Activated naive CD4-positive, alpha-beta T cell treated with anti-CD3 and anti-CD28 coated beads, Interleukin-2, amount 10 ng/mL, durations not matched to agents 7 days and 5 days (primary cell): ENCODE measurements around the gene SLK.
A peak's percentile ranks its signal among the peaks of the same experiment; 100 is the strongest.

Source experiments
- CTCF ChIA-PET: fragments of 350-600 bp; sonication (Branson Sonifier 250); formaldehyde crosslinking; loops from one replicate; lab custom pipeline; 2021; ENCODE audit warnings: antibody characterized with exemption; lab: Charles Lee
- DNase-seq: peaks from one replicate; pipeline ENCODE4 v3.0.0-alpha.2; 2020
- H3K27ac Mint-ChIP-seq: one replicate; pipeline ENCODE4 v1.8.0; 2021; ENCODE audit warnings: mild to moderate bottlenecking, moderate library complexity, mixed read lengths
- H3K27me3 Mint-ChIP-seq: one replicate; pipeline ENCODE4 v1.8.0; 2021; ENCODE audit warnings: mild to moderate bottlenecking, mixed read lengths
- H3K36me3 Mint-ChIP-seq: one replicate; pipeline ENCODE4 v1.8.0; 2021; ENCODE audit warnings: mixed read lengths
- H3K4me1 Mint-ChIP-seq: one replicate; pipeline ENCODE4 v1.8.0; 2021; ENCODE audit warnings: mixed read lengths
- H3K4me3 Mint-ChIP-seq: one replicate; pipeline ENCODE4 v1.8.0; 2021; ENCODE audit warnings: mild to moderate bottlenecking, moderate library complexity, mixed read lengths
- H3K9me3 Mint-ChIP-seq: one replicate; pipeline ENCODE4 v1.8.0; 2021; ENCODE audit warnings: mixed read lengths

Gene SLK

DNA sequence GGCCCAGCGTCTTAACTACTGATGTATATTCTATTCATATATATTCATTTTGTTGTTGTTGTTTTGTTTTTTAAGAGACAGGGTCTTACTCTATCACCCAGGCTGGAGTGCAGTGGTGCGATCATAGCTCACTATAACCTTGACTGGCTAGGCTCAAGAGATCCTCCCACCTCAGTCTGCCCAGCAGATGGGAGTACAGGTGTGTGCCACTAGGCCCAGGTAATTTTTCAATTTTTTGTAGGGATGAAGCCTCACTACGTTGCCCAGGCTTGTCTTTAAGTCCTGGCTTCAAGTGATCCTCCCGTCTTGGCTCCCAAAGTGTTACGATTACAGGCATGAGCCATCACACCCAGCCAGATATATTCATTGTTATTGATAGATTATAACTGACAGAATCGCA, 36.1 kb upstream of the SLK start:
- CTCF ChIA-PET, result interaction anchor here (0.8 kb wide), 1 partner anchor 46 kb away, joined by 3 read pairs; no protein-coding TSS in a partner anchor
- H3K27me3 Mint-ChIP-seq, result peaks cover 15% of the 10 kb centered on the region
- H3K9me3 Mint-ChIP-seq, result no peaks in the 10 kb centered on the region
- no peaks in the 10 kb centered on the region for H3K36me3 Mint-ChIP-seq
- no peak overlapping the region for H3K27ac Mint-ChIP-seq
- H3K4me3 Mint-ChIP-seq, result no peak overlapping the region
- no peak for DNase-seq
- no peaks in the 10 kb centered on the region for H3K4me1 Mint-ChIP-seq

DNA sequence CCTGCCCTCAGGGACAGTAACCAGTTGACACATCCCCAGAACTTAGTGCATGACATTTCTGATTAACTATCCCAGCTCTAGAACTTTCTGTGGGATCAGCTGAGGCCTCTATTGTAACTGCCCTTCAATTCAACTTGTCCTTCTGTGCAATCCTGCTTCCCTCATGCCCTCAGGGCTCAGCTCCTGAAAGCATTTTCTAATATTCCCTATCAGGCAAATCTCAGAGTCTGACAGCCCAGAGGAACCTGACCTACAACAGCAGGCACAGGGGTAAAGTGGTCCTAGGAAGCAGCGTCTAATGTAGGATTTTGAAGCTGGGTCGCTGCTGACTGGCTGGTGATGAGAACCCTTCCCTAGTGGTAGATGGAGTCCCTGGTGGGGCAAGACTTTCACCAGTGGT, 35.3 kb upstream of the SLK start:
- Mint-ChIP-seq H3K27ac (no peak overlapping the region), H3K36me3 (no peaks in the 10 kb centered on the region), H3K4me3 (no peak overlapping the region), H3K4me1 (no peaks in the 10 kb centered on the region), H3K9me3 (no peaks in the 10 kb centered on the region), H3K27me3 (peaks cover 15% of the 10 kb centered on the region)
- CTCF ChIA-PET, result interaction anchor here (0.8 to 1.0 kb wide), 2 partner anchors 44 to 46 kb away, joined by 3 to 4 read pairs; no protein-coding TSS in a partner anchor
- no peak for DNase-seq

DNA sequence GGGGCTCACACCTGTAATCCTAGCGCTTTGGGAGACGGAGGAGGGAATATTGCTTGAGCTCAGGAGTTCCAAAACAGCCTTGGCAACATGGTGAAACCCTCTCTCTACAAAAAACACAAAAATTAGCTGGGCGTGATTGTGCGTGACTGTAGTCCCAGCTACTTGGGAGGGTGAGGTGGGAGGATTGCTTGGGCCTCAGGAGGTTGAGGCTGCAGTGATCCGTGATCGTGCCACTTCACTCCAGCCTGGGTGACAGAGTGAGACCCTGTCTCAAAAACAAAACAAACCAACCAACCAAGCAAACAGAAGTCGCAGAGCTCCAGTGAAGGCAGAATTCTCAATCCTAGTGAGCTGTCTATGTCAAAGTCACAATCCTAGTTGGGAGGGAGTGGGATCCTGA, 34.7 kb upstream of the SLK start:
- no peaks in the 10 kb centered on the region for H3K36me3 Mint-ChIP-seq

DNA sequence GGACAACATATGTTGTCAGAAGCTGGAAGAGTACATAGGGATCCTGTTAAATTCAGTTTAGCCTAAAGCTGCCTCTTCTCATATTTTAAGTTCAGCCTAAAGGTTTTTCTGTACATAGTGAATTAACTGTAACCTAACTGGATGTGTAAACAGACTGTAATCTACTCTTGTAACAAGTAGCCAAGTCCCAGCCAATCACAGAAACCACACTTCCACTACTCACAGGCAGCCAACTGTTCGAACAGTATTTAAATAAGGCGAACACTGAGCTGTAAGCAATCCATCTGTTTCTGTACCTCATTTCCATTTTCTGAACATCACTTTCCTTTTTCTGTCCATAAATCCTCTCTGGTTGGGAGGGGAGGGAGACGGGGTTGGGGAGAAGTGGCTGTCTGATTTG, 34.0 kb upstream of the SLK start:
- CTCF ChIA-PET, result interaction anchor here (0.8 to 0.9 kb wide), 2 partner anchors 12 to 48 kb away, joined by 3 to 4 read pairs; no protein-coding TSS in a partner anchor
- H3K36me3 Mint-ChIP-seq, result no peaks in the 10 kb centered on the region

More for the DNA sequence above, 34.7 kb upstream of the SLK start:
- Mint-ChIP-seq H3K27me3 (peaks cover 15% of the 10 kb centered on the region), H3K4me3 (no peak overlapping the region), H3K4me1 (no peaks in the 10 kb centered on the region), H3K9me3 (no peaks in the 10 kb centered on the region), H3K27ac (no peak overlapping the region)
- CTCF ChIA-PET, result interaction anchor here (0.9 to 1.0 kb wide), 2 partner anchors 12 to 44 kb away, joined by 4 read pairs; no protein-coding TSS in a partner anchor
- no peak for DNase-seq

DNA sequence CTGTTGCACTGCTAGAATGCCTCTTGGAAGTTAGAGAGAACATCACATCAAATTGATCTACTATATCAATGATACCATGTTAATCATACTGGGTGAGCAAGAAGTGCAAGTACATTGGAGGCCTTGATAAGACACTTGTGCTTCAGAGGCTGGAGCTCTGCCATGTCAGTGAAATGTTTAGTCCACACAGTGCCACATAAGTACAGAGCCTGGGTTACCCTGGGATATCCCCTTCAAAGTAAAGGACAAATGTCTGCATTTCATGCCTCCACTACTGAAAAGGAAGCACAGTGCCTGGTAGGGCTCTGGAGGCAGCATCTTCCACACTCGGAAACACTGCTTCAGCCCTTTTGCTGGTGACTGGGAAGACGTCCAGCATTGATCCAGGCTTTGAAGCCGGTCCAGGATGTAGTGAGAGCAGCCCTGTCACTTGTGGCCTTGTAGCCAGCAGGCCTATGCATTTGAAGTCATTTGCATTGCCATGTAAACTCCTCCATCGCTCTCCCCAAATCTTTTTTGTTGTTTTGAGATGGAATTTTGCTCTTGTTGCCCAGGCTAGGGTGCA, 33.3 kb upstream of the SLK start:
- no peaks in the 10 kb centered on the region for H3K36me3 Mint-ChIP-seq
- no peak for DNase-seq
- H3K27me3 Mint-ChIP-seq, result peaks cover 21% of the 10 kb centered on the region
- no peak overlapping the region for H3K4me3 Mint-ChIP-seq
- H3K27ac Mint-ChIP-seq, result peak overlapping the region; percentile 47
- H3K4me1 Mint-ChIP-seq, result no peaks in the 10 kb centered on the region
- CTCF ChIA-PET, result interaction anchor here (0.8 kb wide), 1 partner anchor 49 kb away, joined by 3 read pairs; no protein-coding TSS in a partner anchor
- H3K9me3 Mint-ChIP-seq, result no peaks in the 10 kb centered on the region

More for the DNA sequence above, 34.0 kb upstream of the SLK start:
- Mint-ChIP-seq H3K4me3 (no peak overlapping the region), H3K27me3 (peaks cover 21% of the 10 kb centered on the region), H3K4me1 (no peaks in the 10 kb centered on the region), H3K27ac (no peak overlapping the region), H3K9me3 (no peaks in the 10 kb centered on the region)
- no peak for DNase-seq

DNA sequence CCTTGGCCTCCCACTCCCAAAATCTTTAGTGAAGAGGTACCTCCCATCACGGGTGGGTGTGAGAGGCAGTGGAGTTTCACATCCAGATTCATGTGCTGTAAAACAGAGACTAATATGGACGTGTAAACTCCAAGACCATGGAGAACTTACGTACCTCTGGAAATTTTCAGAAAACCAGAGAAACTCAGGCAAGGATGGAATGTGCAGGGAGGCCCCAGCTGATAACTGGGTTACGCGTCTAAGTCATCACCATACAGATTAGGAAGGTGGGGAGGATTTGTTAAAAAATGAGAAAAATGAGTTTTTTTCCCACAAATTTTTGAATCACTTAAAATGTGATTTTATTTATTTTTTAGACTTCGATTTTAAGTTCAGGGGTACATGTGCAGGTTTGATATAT, 32.6 kb upstream of the SLK start:
- H3K4me1 Mint-ChIP-seq, result no peaks in the 10 kb centered on the region
- H3K27ac Mint-ChIP-seq, result no peak overlapping the region
- no peaks in the 10 kb centered on the region for H3K36me3 Mint-ChIP-seq
- CTCF ChIA-PET, result no interaction called here
- H3K27me3 Mint-ChIP-seq, result peaks cover 21% of the 10 kb centered on the region
- no peak for DNase-seq
- no peak overlapping the region for H3K4me3 Mint-ChIP-seq
- H3K9me3 Mint-ChIP-seq, result no peaks in the 10 kb centered on the region

DNA sequence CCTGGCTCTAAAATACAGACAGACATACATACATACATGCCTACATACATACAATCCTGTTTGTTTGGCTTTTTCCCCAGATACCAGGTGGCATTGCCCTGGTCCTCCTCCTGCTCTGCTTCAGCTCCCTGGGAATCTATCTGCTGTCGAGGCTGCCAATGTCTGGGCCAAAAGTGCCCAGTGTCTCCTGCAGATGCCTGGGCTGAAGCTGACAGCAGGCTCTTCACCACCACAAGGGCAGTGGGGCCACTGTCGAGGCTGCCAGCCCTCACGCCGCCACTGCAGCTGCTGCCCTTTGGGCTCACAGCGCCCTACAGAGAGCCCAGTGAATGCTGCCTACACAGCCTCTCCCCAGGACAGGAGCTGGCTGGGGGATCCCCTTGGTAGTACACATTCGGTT, 30.9 kb upstream of the SLK start:
- peaks cover 21% of the 10 kb centered on the region for H3K27me3 Mint-ChIP-seq

DNA sequence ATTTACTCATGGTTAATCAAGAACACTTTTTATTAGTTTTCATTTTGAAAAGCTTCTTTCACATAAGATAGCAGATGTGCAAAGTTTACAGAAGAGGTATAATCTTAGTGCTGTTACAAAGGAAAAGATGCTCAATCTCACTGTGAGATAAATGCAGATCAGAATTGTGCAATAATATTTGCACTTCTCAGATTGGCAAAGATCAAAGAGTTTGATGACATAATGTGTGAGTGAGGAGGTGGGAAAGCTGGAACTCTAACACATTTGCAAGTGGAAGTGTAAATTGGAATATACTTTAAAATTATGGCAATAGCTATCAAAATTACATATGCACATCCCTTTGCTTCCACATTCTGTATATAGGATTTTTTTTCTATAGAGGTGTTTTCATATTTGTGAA, 27.4 kb upstream of the SLK start:
- Mint-ChIP-seq H3K27ac (no peak overlapping the region), H3K9me3 (no peaks in the 10 kb centered on the region), H3K27me3 (peaks cover 13% of the 10 kb centered on the region), H3K4me1 (no peaks in the 10 kb centered on the region), H3K4me3 (no peak overlapping the region), H3K36me3 (no peaks in the 10 kb centered on the region)
- CTCF ChIA-PET, result no interaction called here
- no peak for DNase-seq

More for the DNA sequence above, 30.9 kb upstream of the SLK start:
- no peak for DNase-seq
- Mint-ChIP-seq H3K4me1 (no peaks in the 10 kb centered on the region), H3K4me3 (no peak overlapping the region), H3K27ac (no peak overlapping the region), H3K36me3 (no peaks in the 10 kb centered on the region), H3K9me3 (no peaks in the 10 kb centered on the region)
- CTCF ChIA-PET, result interaction anchor here (1.0 kb wide), 1 partner anchor 143 kb away, joined by 3 read pairs; no protein-coding TSS in a partner anchor

DNA sequence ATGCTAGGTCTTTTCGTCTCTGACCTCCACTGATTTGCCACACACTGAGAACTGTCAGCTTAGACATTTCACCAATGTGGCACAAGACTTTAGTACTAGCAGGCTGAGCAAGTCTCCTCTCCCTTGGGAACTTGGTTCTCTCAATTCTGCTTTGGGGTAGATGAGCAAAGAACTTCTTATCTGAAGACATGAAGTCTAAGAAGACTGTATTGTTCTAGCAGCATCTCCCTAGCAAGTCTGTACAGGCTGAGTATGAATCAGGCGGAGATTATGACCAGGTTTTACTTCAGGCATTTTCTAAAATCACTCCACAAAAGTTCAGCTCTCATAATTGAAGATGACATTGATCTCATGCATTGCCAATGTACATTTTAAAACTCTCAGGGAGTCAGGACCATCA, 25.1 kb upstream of the SLK start:
- H3K4me1 Mint-ChIP-seq, result no peaks in the 10 kb centered on the region
- H3K4me3 Mint-ChIP-seq, result no peak overlapping the region
- no peak overlapping the region for H3K27ac Mint-ChIP-seq
- no peaks in the 10 kb centered on the region for H3K9me3 Mint-ChIP-seq
- H3K36me3 Mint-ChIP-seq, result no peaks in the 10 kb centered on the region
- H3K27me3 Mint-ChIP-seq, result peaks cover 9% of the 10 kb centered on the region
- DNase-seq, result no peak
- CTCF ChIA-PET, result interaction anchor here (0.9 to 1.2 kb wide), 2 partner anchors 54 to 57 kb away, joined by 3 to 4 read pairs; no protein-coding TSS in a partner anchor

DNA sequence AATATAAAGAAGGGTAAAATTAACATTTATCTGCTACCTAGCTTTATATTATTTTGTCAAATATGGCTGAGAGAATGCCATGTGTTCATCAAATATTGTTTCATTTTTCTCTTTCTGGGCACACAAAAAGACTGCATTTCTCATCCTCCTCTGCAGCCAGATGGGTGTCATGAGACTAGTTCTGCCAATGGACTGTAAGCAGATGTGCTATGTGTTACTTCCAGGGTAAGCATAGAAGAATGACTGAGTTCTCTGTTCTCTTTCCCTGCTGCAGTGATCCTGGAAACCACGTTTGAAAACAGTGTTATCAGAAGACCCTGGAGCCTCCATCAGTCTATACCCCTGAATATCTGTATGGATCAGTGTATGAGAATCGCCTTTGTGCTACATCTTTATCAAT, 24.1 kb upstream of the SLK start:
- no peak overlapping the region for H3K27ac Mint-ChIP-seq
- no peaks in the 10 kb centered on the region for H3K36me3 Mint-ChIP-seq
- CTCF ChIA-PET, result interaction anchor here (1.2 kb wide), 1 partner anchor 55 kb away, joined by 4 read pairs; no protein-coding TSS in a partner anchor
- H3K9me3 Mint-ChIP-seq, result no peaks in the 10 kb centered on the region
- no peak for DNase-seq
- no peak overlapping the region for H3K4me3 Mint-ChIP-seq
- H3K27me3 Mint-ChIP-seq, result peaks cover 3% of the 10 kb centered on the region
- H3K4me1 Mint-ChIP-seq, result peaks cover 9% of the 10 kb centered on the region

DNA sequence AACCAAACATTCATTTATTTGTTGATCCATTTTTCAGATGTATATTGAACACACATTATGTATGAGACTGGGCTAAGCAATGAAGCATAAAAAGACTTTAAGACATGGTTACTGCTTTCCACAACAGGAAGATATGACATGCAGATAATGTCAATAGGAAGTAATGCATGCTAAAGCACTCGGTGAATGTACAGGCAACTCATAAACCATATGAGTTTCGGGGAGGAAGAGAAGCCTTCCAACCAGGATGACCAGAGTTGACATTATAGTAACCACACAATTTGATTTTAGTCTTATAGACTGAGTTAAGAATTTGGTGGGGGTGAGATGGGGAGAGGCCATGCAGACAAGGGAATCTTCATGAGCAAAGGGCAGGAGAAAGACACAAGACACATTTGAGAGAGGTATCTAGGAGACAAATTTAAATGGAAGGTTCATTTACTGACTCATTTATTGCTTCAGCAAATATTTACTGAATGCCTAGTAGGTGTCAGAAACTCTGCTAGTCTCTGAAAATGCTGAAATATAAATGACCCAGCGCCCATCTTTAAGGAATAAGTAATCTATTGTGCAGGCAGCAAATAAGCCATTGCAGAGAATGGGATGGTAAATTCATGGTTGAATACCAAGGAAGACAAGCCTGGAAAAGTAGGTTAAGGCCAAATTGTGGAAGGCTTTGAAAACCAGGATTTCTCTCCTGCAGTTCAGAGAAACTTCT, 19.0 kb upstream of the SLK start:
- no peaks in the 10 kb centered on the region for H3K36me3 Mint-ChIP-seq
- peaks cover 11% of the 10 kb centered on the region for H3K4me1 Mint-ChIP-seq
- H3K27ac Mint-ChIP-seq, result no peak overlapping the region
- peaks cover 7% of the 10 kb centered on the region for H3K27me3 Mint-ChIP-seq
- no peak for DNase-seq
- no peaks in the 10 kb centered on the region for H3K9me3 Mint-ChIP-seq
- no peak overlapping the region for H3K4me3 Mint-ChIP-seq
- CTCF ChIA-PET, result no interaction called here

DNA sequence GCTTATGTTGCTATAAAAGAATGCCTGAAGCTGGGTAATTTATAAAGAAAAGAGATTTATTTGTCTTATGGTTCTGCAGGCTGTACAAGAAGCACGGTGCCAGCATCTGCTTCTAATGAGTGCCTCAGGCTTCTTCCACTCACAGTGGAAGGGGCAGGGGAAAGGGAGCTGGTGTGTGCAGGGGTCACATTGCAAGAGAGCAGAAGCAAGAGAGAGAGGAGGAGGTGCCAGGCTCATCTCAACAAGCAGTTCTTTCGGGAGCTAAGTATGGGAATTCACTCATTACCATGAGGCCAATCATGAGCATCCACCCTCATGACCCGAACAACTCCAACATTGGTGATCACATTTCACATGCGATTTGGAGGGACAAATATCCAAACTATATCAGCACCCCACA, 17.2 kb upstream of the SLK start:
- Mint-ChIP-seq H3K27ac (no peak overlapping the region), H3K9me3 (peaks cover 2% of the 10 kb centered on the region), H3K4me1 (peaks cover 11% of the 10 kb centered on the region), H3K36me3 (no peaks in the 10 kb centered on the region), H3K27me3 (peaks cover 7% of the 10 kb centered on the region), H3K4me3 (no peak overlapping the region)
- CTCF ChIA-PET, result interaction anchor here (0.9 kb wide), 1 partner anchor 62 kb away, joined by 3 read pairs; no protein-coding TSS in a partner anchor
- no peak for DNase-seq

DNA sequence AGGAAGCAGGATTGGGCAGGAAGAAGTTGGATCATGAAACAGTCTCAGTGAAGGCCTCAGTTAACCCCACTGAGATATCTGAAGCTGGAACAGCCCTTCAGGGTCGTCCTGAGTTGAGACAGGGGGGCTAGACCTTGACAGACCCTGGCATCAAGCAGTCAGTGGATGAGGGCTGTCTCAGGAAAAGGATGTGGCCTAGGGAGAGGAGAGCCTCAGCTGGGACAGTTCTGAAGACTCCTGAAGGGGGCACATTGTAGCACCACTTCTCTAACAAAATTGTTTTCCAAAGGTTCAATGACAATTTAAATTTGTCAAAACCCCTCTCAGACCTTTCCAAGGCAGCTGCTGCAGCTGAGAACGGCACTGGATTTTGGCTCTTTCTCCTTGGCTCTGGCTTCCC, 15.8 kb upstream of the SLK start:
- CTCF ChIA-PET, result interaction anchor here (0.8 kb wide), 1 partner anchor 63 kb away, joined by 3 read pairs; no protein-coding TSS in a partner anchor
- Mint-ChIP-seq H3K36me3 (no peaks in the 10 kb centered on the region), H3K27me3 (peaks cover 10% of the 10 kb centered on the region), H3K9me3 (peaks cover 2% of the 10 kb centered on the region), H3K4me3 (no peak overlapping the region), H3K4me1 (peaks cover 11% of the 10 kb centered on the region), H3K27ac (no peak overlapping the region)
- DNase-seq, result no peak

DNA sequence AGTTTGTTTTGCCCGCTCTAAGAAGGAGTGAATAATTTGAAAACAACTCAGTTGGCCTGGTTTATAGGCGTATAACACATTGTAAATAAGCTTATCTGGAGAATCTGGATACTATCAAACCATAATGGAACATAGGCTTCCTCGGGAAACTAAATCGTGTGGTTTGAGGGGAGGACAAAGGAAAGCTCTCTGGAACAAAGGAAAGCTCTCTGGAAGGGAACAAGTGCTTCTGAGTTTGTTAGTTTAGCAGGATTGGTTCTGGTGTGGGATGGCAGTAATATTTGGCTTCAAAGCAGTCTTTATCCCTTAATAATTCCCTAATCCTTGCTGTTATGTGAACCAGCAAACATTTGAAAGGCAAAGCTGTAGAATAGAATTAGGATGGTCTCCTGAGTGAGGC, 15.0 kb upstream of the SLK start:
- H3K9me3 Mint-ChIP-seq, result peaks cover 2% of the 10 kb centered on the region
- CTCF ChIA-PET, result interaction anchor here (0.8 kb wide), 1 partner anchor 64 kb away, joined by 3 read pairs; no protein-coding TSS in a partner anchor
- no peak overlapping the region for H3K27ac Mint-ChIP-seq
- DNase-seq, result no peak
- no peaks in the 10 kb centered on the region for H3K36me3 Mint-ChIP-seq
- H3K4me1 Mint-ChIP-seq, result peaks cover 9% of the 10 kb centered on the region
- H3K27me3 Mint-ChIP-seq, result peaks cover 14% of the 10 kb centered on the region
- no peak overlapping the region for H3K4me3 Mint-ChIP-seq
